Erythroblast (primary cell): Measurements from ENCODE around the gene NUP98.

Experiments
- GATA1 ChIP-seq: IDR thresholded peaks from 2 replicates; pipeline ENCODE4 v1.6.1; 2011; ENCODE audit warnings: low read depth, mild to moderate bottlenecking, control low read depth, low read length, moderate library complexity
- POLR2A ChIP-seq: IDR thresholded peaks from 2 replicates; pipeline ENCODE4 v1.6.1; 2011; ENCODE audit warnings: mild to moderate bottlenecking, low read length

DNA sequence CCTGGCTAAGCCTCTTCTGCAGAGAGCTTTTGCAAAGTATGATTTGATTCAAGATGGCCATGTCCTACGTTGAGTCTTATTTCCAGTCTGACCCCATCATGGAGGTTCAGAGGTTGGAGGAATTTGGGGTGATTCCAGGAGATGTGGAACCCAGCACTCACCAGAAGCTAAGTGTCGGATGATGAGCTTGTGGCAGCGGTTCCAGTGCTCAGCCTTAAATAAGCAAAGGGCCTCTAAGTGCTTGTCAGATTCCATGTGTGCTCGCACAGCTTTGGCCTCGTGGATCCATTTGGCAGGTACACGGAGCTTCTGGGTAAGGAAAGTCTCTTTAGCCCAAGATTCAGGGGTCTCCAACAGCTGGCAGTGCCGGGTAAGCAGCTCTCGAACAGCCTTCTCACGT lies 114.3 kb downstream of the NUP98 start:
- no peak for TF ChIP-seq POLR2A
- no peak for TF ChIP-seq GATA1
